GM13976 (cell line): ENCODE measurements around the gene DNAJC22.
A peak's percentile ranks its signal among the peaks of the same experiment; 100 is the strongest.
"Not testable (repeated sequence)": the region's sequence is repeated elsewhere in the genome, so short reads cannot be mapped to it uniquely, and the experiment has no call there.

ENCODE experiments used
- DNase-seq: peaks from one replicate; pipeline ENCODE4 v3.0.0; 2012; ENCODE audit warnings: low spot score
- in situ Hi-C: fragments of 300-500 bp; cut with MboI; formaldehyde crosslinking; loops from one replicate; pipeline ENCODE4 v1.12.0; 2022; ENCODE audit warnings: low sequenced_read_pairs, mixed read lengths, inconsistent platforms; ENCODE audit not compliant: unreplicated experiment
- TF ChIP-seq, protein P1 (sequence below): IDR thresholded peaks from 2 replicates; pipeline ENCODE4 v1.5.1; 2012; ENCODE audit warnings: borderline replicate concordance, mild to moderate bottlenecking; ENCODE audit not compliant: insufficient read depth; ENCODE audit errors: extremely low read depth, missing control alignments, control extremely low read depth

DNAJC22 gene

DNA sequence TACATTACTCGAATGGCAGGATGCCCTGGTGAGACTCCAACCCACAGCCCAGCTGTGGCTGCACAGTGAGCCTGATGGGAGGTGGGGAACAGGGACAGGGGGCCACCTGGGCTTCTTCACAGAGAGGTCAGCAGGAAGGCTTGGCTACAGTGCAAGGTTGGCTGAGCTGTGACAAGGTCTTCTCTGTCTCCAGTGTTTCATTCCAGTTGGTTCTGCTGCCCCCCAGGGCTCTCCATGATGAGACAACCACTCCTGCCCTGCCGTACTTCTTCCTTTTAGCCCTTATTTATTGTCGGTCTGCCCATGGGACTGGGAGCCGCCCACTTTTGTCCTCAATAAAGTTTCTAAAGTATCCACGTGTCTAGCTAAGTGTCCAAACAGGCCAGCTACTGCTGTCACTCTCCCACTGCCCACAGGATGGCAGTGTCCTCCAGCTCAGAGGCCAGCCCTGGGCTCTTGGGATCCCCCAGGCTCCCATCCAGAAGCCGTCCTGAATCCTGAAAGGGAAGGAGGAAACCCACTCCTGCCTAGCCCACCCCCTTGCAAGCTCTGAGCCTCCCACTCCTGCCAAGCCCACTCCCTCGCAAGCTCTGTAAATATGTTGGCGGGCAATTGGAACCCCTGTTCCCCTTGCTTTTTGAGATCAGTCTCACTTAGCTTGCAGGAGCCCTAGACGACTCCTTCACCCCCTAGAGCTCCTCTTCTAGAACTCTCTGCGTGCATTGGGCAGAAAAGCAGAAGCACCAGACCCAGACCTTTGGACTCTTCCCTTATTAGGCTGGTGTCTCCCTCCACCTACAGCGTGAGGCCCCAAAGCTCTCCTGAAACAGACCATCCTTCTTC lies 15.1 kb upstream of the DNAJC22 start:
- peak; percentile 66 for DNase-seq
- in situ Hi-C loops = no loop called here
- TF ChIP-seq, protein P1, sequence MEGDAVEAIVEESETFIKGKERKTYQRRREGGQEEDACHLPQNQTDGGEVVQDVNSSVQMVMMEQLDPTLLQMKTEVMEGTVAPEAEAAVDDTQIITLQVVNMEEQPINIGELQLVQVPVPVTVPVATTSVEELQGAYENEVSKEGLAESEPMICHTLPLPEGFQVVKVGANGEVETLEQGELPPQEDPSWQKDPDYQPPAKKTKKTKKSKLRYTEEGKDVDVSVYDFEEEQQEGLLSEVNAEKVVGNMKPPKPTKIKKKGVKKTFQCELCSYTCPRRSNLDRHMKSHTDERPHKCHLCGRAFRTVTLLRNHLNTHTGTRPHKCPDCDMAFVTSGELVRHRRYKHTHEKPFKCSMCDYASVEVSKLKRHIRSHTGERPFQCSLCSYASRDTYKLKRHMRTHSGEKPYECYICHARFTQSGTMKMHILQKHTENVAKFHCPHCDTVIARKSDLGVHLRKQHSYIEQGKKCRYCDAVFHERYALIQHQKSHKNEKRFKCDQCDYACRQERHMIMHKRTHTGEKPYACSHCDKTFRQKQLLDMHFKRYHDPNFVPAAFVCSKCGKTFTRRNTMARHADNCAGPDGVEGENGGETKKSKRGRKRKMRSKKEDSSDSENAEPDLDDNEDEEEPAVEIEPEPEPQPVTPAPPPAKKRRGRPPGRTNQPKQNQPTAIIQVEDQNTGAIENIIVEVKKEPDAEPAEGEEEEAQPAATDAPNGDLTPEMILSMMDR = peak; percentile 66

- TF ChIP-seq, protein P1 = no peak
- in situ Hi-C loops = no loop called here
- DNase-seq = no peak
Measured at GRCh38 chr12:49332441-49332861, 14.2 kb upstream of the DNAJC22 start.

DNA sequence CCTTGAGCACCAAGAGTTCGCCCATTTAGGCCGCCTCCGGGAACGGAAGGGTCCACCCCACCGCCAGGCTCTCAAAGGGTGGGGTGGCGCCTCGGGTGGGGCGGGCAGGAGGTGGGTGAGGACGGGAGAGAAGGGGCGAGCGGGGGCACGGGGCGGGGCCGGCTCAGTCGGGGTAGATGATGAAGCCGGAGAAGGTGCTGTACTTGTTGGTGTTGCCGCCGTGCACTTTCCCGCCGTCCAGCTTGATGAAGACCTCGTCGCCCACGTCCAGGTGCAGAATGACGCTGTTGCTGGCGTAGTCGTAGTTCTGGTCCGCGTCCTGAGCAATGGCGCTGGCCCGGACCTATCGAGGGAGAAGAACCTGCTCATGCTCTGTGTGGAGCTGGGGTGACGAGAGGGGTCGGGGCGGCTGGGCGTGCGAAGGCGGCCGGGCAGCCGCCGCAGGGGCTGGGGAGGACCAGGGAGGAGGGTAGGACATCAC lies 13.8 kb upstream of the DNAJC22 start:
- TF ChIP-seq, protein P1 = no peak
- in situ Hi-C loops = no loop called here
- DNase-seq = no peak

DNA sequence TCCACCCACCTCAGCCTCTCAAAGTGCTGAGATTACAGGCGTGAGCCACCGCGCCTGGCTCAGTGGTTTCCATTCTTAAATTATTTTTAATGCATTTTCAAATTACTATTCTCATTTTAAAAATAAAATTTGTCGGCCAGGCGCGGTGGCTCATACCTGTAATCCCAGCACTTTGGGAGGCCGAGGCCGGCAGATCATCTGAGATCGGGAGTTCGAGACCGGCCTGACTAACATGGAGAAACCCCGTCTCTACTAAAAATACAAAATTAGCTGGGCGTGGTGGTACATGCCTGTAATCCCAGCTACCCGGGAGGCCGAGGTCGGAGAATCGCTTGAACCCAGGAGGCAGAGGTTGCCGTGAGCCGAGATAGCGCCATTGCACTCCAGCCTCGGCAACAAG lies 12.9 kb upstream of the DNAJC22 start:
- in situ Hi-C loops, DNase-seq: not testable (repeated sequence)

DNA sequence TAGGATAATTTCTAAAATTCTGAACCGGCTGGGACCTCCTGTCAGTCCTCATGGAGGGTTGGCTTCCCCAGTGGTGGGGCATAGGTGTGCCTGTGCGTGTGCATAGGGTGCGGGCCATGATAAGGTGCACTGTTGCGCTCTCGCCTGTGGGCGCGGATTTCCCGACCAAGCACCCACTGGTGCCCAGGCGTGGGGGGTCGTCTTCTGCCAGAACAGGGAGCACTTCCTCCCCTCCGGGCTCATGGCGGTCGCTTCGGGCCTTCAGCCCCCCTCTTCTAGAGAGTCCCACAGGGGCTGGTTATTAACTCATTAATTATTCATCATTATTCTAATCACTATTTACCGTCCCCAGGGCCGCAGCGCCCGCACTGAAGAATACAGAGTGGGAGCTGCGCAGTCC lies 12.5 kb upstream of the DNAJC22 start:
- TF ChIP-seq, protein P1 = no peak
- DNase-seq = no peak
- in situ Hi-C loops = no loop called here

DNA sequence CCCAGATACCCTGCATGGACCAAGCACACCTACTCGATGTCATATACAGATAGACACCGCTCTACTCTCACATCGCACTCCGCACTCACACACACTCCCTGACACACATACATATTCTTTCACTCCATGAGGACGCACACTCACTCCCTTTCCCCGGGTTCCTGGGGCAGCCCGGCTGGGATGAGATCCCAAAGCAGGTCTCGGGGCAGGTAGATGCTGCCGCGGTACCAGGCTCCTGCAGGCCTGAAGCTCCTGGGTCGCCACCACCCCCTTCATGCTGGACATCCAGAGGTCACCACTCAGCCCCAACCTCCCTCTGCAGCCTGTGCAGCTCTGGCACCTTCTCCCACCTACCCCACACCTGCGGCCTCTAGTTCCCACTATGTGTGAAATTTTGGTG lies 12.0 kb upstream of the DNAJC22 start:
- peak; percentile 24 for DNase-seq
- in situ Hi-C loops = loop anchor here (5.0 kb wide), 1 partner anchor 47 kb away; no protein-coding TSS in a partner anchor
- TF ChIP-seq, protein P1 = no peak
